Cardiac muscle cell (in vitro differentiated cells and primary cell): ENCODE results near the gene SLC35F3. TPM values are rescaled to one million over a fixed set of nuclear protein-coding genes. Genes with fewer than 3 reads are reported as not detected.

Experiments
- DNase-seq, 2 donors: peaks; one replicate each; pipeline versions ENCODE4 v3.0.0 to v3.0.0-alpha.2; 2010 to 2017; ENCODE audit warnings: low read depth in 1 of 2, low spot score in 1 of 2
- H3K27ac ChIP-seq: fragments of 200-600 bp; sonication (generic); 2 replicates; pipeline ENCODE4 v1.5.1; 2016
- H3K27me3 ChIP-seq: fragments of 200-600 bp; sonication (generic); 2 replicates; pipeline ENCODE4 v1.6.0; 2016; ENCODE audit warnings: control low read depth
- H3K36me3 ChIP-seq: fragments of 200-600 bp; sonication (generic); 2 replicates; pipeline ENCODE4 v1.5.1; 2016; ENCODE audit warnings: control low read depth
- H3K4me1 ChIP-seq: fragments of 200-600 bp; sonication (generic); 2 replicates; pipeline ENCODE4 v1.8.1; 2017; ENCODE audit warnings: low read depth, mild to moderate bottlenecking, mixed run types
- H3K4me3 ChIP-seq: fragments of 200-600 bp; sonication (generic); 2 replicates; pipeline ENCODE4 v1.5.1; 2016; ENCODE audit warnings: mild to moderate bottlenecking
- H3K9me3 ChIP-seq: fragments of 200-600 bp; sonication (generic); 2 replicates; pipeline ENCODE4 v1.5.1; 2017; ENCODE audit warnings: low read depth, mild to moderate bottlenecking, control low read depth
- CTCF ChIP-seq: IDR thresholded peaks from 2 replicates; pipeline ENCODE4 v1.5.1; 2012; ENCODE audit warnings: low read depth, mild to moderate bottlenecking, low read length
- polyA plus RNA-seq: library from polyadenylated mRNA; unstranded; fragments of >200 nt; fragmentation: Nextera tagmentation; extraction: Ambion mirVana; gene quantifications from 2 replicates; pipeline ENCODE4 v1.2.1, GENCODE V29; 2016
- total RNA-seq: library from RNA; depleted of rRNA; stranded (reverse); fragments of >200 nt; gene quantifications from 2 replicates; pipeline ENCODE4 v1.2.3, GENCODE V29; 2016

The SLC35F3 gene
- total and polyA plus RNA-seq, 2 experiments from 2014 or later = 0.98 to 2.0 TPM

GRCh38 chr1:234226113-234226818 is 321.8 kb downstream of the SLC35F3 start:
- no peak for TF ChIP-seq CTCF
- H3K4me3 ChIP-seq = no peak overlapping the region
- H3K4me1 ChIP-seq = peaks cover 22% of the 10 kb centered on the region
- H3K36me3 ChIP-seq = no peaks in the 10 kb centered on the region
- H3K27ac ChIP-seq = no peak overlapping the region
- no peaks in the 10 kb centered on the region for H3K27me3 ChIP-seq
- no peak for DNase-seq
- no peaks in the 10 kb centered on the region for H3K9me3 ChIP-seq

DNA sequence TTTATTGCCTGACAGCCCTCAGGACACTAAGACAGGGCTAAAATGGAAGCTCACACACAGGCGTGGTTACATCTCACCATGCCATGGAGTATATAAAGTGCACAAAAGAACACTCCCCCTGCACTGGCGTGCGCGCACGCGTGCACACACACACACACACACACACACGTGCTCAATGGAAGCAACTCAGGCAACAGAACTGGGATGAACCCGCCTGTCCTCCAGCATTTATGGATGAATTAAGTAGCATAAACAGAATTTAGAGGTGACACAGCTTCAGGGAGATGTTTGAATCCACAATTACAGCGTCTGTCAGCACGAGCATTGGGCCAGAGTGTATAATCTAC is 322.3 kb downstream of the SLC35F3 start:
- TF ChIP-seq CTCF = no peak
- DNase-seq = no peak
- Histone ChIP-seq H3K9me3 (no peaks in the 10 kb centered on the region), H3K27ac (no peak overlapping the region), H3K4me3 (no peak overlapping the region), H3K4me1 (peaks cover 22% of the 10 kb centered on the region), H3K36me3 (no peaks in the 10 kb centered on the region), H3K27me3 (no peaks in the 10 kb centered on the region)

DNA sequence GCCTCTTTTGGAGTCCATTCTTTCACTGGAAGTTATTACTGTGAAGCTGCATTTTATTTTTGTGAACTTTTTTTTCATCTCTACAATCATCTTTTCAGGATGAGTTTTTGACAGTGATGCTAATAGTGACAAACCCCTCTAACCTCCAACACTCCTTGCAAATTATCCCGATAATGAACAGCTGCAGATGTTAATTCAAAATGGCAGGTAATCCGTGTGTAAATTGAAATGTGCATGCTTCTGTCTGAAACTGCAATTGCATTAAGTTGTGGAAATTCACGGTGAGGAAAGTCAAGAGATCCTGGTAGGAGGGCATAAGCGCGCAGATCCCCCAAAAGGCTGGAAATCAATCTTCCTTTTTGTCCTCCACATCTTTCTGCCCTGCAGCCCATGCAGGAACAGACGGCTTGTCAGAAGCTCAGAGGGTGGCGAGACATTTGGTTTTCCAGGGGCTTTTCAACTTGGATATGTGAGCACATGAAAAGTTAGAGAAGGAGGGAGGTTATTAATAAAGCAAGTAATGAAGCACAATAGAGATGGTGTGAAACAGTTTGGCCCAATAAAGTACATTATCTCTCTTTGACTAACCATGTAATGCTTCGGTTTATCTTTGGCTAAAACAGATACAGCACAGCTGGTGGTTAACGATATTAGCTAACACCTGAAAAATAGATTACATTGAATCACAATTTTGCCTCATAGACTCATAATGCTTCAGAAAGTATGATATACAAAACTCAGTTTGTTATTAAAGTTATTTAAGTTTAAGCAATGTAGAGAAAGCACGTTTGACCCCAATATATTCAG is 325.3 kb downstream of the SLC35F3 start:
- TF ChIP-seq CTCF = no peak
- peaks cover 38% of the 10 kb centered on the region for H3K4me1 ChIP-seq
- no peaks in the 10 kb centered on the region for H3K36me3 ChIP-seq
- H3K9me3 ChIP-seq = no peaks in the 10 kb centered on the region
- H3K4me3 ChIP-seq = no peak overlapping the region
- peak overlapping the region; percentile 86 for H3K27ac ChIP-seq
- no peak for DNase-seq
- no peaks in the 10 kb centered on the region for H3K27me3 ChIP-seq

- no peak for TF ChIP-seq CTCF
- no peaks in the 10 kb centered on the region for H3K9me3 ChIP-seq
- H3K27me3 ChIP-seq = no peaks in the 10 kb centered on the region
- no peaks in the 10 kb centered on the region for H3K36me3 ChIP-seq
- H3K4me1 ChIP-seq = peaks cover 44% of the 10 kb centered on the region
- no peak overlapping the region for H3K4me3 ChIP-seq
- DNase-seq = peak in 1 of 2 donors; percentile 41
- peak overlapping the region; percentile 86 for H3K27ac ChIP-seq
Measured at GRCh38 chr1:234230414-234230862, 326.0 kb downstream of the SLC35F3 start.

DNA sequence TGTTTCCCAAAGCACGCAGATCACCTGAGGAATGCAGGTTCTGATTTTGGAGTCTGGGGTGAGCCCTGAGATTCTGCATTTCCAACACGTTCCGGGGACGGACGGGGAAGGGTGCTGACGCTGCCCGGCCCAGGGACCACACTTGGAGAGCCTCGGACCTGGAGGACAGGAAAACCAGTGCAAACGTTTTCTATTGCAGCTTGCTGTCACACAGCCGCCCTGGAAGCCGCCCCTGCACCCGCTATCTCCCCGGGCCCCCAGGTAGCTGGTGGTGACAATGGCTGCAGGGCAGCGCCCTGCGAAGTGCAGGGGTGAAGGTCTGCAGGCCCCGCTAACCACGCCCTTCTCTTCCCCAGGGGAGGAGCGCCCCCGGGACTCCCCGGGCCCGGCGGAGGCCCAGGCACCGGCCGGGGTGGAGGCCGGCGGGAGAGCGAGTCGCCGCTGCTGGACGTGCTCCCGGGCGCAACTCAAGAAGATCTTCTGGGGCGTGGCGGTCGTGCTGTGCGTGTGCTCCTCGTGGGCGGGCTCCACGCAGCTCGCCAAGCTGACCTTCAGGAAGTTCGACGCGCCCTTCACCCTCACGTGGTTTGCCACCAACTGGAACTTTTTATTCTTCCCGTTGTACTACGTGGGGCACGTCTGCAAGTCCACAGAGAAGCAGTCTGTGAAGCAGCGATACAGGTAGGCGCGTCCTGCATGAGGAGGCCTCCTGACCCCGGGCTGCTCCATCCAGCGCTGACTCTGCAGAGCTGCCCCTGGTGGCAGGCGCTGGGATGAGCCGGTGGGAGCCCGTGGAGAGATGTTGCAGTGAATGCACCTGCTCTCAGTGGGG is 326.8 kb downstream of the SLC35F3 start:
- Histone ChIP-seq H3K27ac (peak overlapping the region; percentile 86), H3K4me1 (peaks cover 53% of the 10 kb centered on the region), H3K27me3 (no peaks in the 10 kb centered on the region), H3K36me3 (no peaks in the 10 kb centered on the region), H3K4me3 (no peak overlapping the region), H3K9me3 (no peaks in the 10 kb centered on the region)
- TF ChIP-seq CTCF = peak; percentile 13
- DNase-seq = no peak
